Colonic mucosa (tissue), 4 donors: Measurements from ENCODE around the gene ZNF860. TPM values are rescaled to one million over a fixed set of nuclear protein-coding genes. Genes with fewer than 3 reads are reported as not detected.
"Not testable (repeated sequence)": the region's sequence is repeated elsewhere in the genome, so short reads cannot be mapped to it uniquely, and the experiment has no call there.

Source experiments
- DNase-seq: peaks from one replicate; pipeline ENCODE4 v3.0.0-alpha.2; 2020
- H3K27ac ChIP-seq: fragments of 200-600 bp; one replicate; pipeline ENCODE4 v1.8.0; 2021
- H3K27me3 ChIP-seq: fragments of 200-600 bp; one replicate; pipeline ENCODE4 v1.8.0; 2021
- H3K36me3 ChIP-seq: fragments of 200-600 bp; one replicate; pipeline ENCODE4 v1.8.0; 2021
- H3K4me1 ChIP-seq: fragments of 200-600 bp; one replicate; pipeline ENCODE4 v1.8.0; 2021; ENCODE audit warnings: mild to moderate bottlenecking
- H3K4me3 ChIP-seq: fragments of 200-600 bp; one replicate; pipeline ENCODE4 v1.8.0; 2021
- H3K9ac ChIP-seq, 2 donors: one replicate each; pipeline ENCODE4 v1.7.0; 2013; ENCODE audit warnings: control low read depth in 2 of 2, low read depth in 2 of 2, low read length in 2 of 2
- H3K9me3 ChIP-seq: fragments of 200-600 bp; one replicate; pipeline ENCODE4 v1.8.0; 2021
- CTCF ChIP-seq: fragments of 200-600 bp; IDR thresholded peaks from one replicate; pipeline ENCODE4 v1.8.0; 2022; ENCODE audit warnings: antibody characterized with exemption, mild to moderate bottlenecking
- intact Hi-C: fragments of 100-400 bp; cut with DNase I; formaldehyde crosslinking; loops from one replicate; pipeline ENCODE4 v1.14.1; 2022
- total RNA-seq, 2 donors: library from RNA; stranded (reverse); fragmentation: NEBNext Ultra II Directional in 1 of 2; extraction: Animal tissue kit (Norgen Biotek cat#: 25700) in 1 of 2; gene quantifications; one replicate each; pipeline ENCODE4 v1.2.1, GENCODE V29; 2021
- donor health status: healthy.
- donor health status: DM: no; HTN: no; CAD: no.
- donor health status: DM: no; HTN: no; CAD: no.

The ZNF860 gene
- total RNA-seq, 2 donors from 2014 or later = 0.53 to 1.5 TPM

GRCh38 chr3:31993843-31994242, 12.3 kb downstream of the ZNF860 start:
- no peak overlapping the region for H3K9ac ChIP-seq
- H3K4me3 ChIP-seq = no peak overlapping the region
- TF ChIP-seq CTCF = no peak
- no peaks in the 10 kb centered on the region for H3K27me3 ChIP-seq
- H3K36me3 ChIP-seq = no peaks in the 10 kb centered on the region
- H3K4me1 ChIP-seq = no peaks in the 10 kb centered on the region
- H3K9me3 ChIP-seq = no peaks in the 10 kb centered on the region
- DNase-seq = no peak
- intact Hi-C loops = no loop called here
- no peak overlapping the region for H3K27ac ChIP-seq

DNA sequence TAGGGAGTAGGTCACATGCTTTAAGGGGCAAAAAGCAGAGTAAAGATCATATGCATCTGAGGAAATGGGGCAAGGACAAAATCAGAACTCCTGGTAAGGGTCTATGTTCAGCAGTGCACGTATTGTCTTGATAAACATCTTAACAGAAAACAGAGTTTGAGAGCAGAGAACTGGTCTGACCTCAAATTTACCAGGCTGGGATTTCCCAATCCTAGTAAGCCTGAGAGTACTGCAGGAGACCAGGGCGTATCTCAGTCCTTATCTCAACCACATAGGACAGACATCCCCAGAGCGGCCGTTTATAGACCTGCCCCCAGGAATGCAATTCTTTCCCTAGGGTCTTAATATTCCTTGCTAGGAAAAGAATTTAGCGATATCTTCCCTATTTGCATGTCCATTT, 13.5 kb downstream of the ZNF860 start:
- H3K9ac ChIP-seq, H3K27me3 ChIP-seq, H3K9me3 ChIP-seq, H3K4me1 ChIP-seq, H3K27ac ChIP-seq, H3K36me3 ChIP-seq, intact Hi-C loops, H3K4me3 ChIP-seq, DNase-seq: not testable (repeated sequence)

- H3K27me3 ChIP-seq = no peaks in the 10 kb centered on the region
- TF ChIP-seq CTCF = no peak
- no peaks in the 10 kb centered on the region for H3K4me1 ChIP-seq
- H3K4me3 ChIP-seq = no peak overlapping the region
- intact Hi-C loops = no loop called here
- H3K9ac ChIP-seq = no peak overlapping the region
- H3K27ac ChIP-seq = no peak overlapping the region
- no peaks in the 10 kb centered on the region for H3K9me3 ChIP-seq
- DNase-seq = no peak
- no peaks in the 10 kb centered on the region for H3K36me3 ChIP-seq
Observed at GRCh38 chr3:31996195-31996594, 14.6 kb downstream of the ZNF860 start.

- intact Hi-C loops = no loop called here
- H3K4me1 ChIP-seq = no peaks in the 10 kb centered on the region
- TF ChIP-seq CTCF = no peak
- H3K4me3 ChIP-seq = no peak overlapping the region
- no peaks in the 10 kb centered on the region for H3K27me3 ChIP-seq
- no peak overlapping the region for H3K27ac ChIP-seq
- H3K9ac ChIP-seq = no peak overlapping the region
- H3K9me3 ChIP-seq = no peaks in the 10 kb centered on the region
- no peaks in the 10 kb centered on the region for H3K36me3 ChIP-seq
- DNase-seq = no peak
Observed at GRCh38 chr3:31997500-31997899, 15.9 kb downstream of the ZNF860 start.

GRCh38 chr3:31999907-32000439, 18.4 kb downstream of the ZNF860 start:
- no peak for DNase-seq
- Histone ChIP-seq H3K4me3 (no peak overlapping the region), H3K4me1 (no peaks in the 10 kb centered on the region), H3K27ac (no peak overlapping the region), H3K9ac (no peak overlapping the region), H3K9me3 (no peaks in the 10 kb centered on the region), H3K27me3 (no peaks in the 10 kb centered on the region), H3K36me3 (no peaks in the 10 kb centered on the region)
- intact Hi-C loops = no loop called here
- no peak for TF ChIP-seq CTCF

DNA sequence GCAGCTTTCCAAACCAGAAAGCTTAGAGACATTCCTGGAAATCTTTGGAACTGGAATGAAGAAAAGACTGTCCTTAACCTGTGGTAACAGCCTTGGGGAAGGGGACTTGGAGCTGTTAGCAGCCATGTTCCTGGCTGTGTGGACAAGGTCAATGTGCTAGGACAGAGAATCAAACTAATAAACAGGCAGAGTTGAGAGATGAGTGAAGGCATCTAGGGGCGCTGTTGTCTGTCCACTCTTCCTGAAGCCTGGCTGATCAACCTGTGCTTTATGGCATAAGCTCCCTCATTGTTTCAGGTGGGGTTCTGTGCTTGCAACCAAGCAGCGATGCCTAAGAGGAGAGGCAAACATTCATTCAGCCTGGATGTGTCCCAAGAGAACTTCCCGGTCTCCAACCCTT, 19.3 kb downstream of the ZNF860 start:
- Histone ChIP-seq H3K27me3 (no peaks in the 10 kb centered on the region), H3K4me1 (no peaks in the 10 kb centered on the region), H3K27ac (no peak overlapping the region), H3K9ac (no peak overlapping the region), H3K4me3 (no peak overlapping the region), H3K9me3 (no peaks in the 10 kb centered on the region), H3K36me3 (no peaks in the 10 kb centered on the region)
- no peak for DNase-seq
- TF ChIP-seq CTCF = no peak
- intact Hi-C loops = no loop called here
